Endodermal cell (in vitro differentiated cells): ENCODE data around the gene MAPK1. TPM values are rescaled to one million over a fixed set of nuclear protein-coding genes. Genes with fewer than 3 reads are reported as not detected.
"Not testable (repeated sequence)": the region's sequence is repeated elsewhere in the genome, so short reads cannot be mapped to it uniquely, and the experiment has no call there.

Experiments
- DNase-seq: peaks from one replicate; pipeline ENCODE4 v3.0.0-alpha.2; 2017
- H3K27ac ChIP-seq: 2 replicates; pipeline ENCODE4 v1.5.1; 2013; ENCODE audit warnings: mild to moderate bottlenecking, low read depth, low read length, moderate library complexity
- H3K27me3 ChIP-seq: 2 replicates; pipeline ENCODE4 v1.6.1; 2013; ENCODE audit warnings: mild to moderate bottlenecking, low read length, moderate library complexity; ENCODE audit not compliant: insufficient read depth, control insufficient read depth, poor library complexity, severe bottlenecking
- H3K36me3 ChIP-seq: 2 replicates; pipeline ENCODE4 v1.7.0; 2013; ENCODE audit warnings: mild to moderate bottlenecking, low read length, moderate library complexity; ENCODE audit not compliant: control insufficient read depth, insufficient read depth
- H3K4me1 ChIP-seq: one replicate; pipeline ENCODE4 v1.7.0; 2013; ENCODE audit warnings: low read length; ENCODE audit not compliant: control insufficient read depth, insufficient read depth
- H3K4me3 ChIP-seq: 2 replicates; pipeline ENCODE4 v1.5.1; 2013; ENCODE audit warnings: mild to moderate bottlenecking, low read length, moderate library complexity
- H3K9ac ChIP-seq: 2 replicates; pipeline ENCODE4 v1.6.1; 2013; ENCODE audit warnings: mild to moderate bottlenecking, low read length, moderate library complexity; ENCODE audit not compliant: poor library complexity, severe bottlenecking; ENCODE audit errors: extremely low read depth
- H3K9me3 ChIP-seq: 2 replicates; pipeline ENCODE4 v1.6.1; 2013; ENCODE audit warnings: mild to moderate bottlenecking, low read length, moderate library complexity; ENCODE audit not compliant: control insufficient read depth
- H3K27ac Mint-ChIP-seq: 2 replicates; pipeline ENCODE4 v1.8.0; 2020; ENCODE audit warnings: mixed read lengths
- H3K27me3 Mint-ChIP-seq: 2 replicates; pipeline ENCODE4 v1.8.0; 2021; ENCODE audit warnings: mild to moderate bottlenecking, mixed read lengths; ENCODE audit not compliant: insufficient read depth
- H3K36me3 Mint-ChIP-seq: 2 replicates; pipeline ENCODE4 v1.8.0; 2020; ENCODE audit warnings: low read depth, mixed read lengths
- H3K4me1 Mint-ChIP-seq: 2 replicates; pipeline ENCODE4 v1.8.0; 2020; ENCODE audit warnings: mixed read lengths
- H3K4me3 Mint-ChIP-seq: 2 replicates; pipeline ENCODE4 v1.8.0; 2020; ENCODE audit warnings: mild to moderate bottlenecking, moderate library complexity, mixed read lengths
- H3K9me3 Mint-ChIP-seq: 2 replicates; pipeline ENCODE4 v1.8.0; 2020; ENCODE audit warnings: mild to moderate bottlenecking, mixed read lengths
- WGBS, 2 experiments: methylation state at CpG; one replicate each; pipeline versions ENCODE4 v1.1.5 to v1.1.7; 2013; ENCODE audit warnings: missing lambda C conversion rate in 2 of 2, mixed read lengths in 1 of 2; ENCODE audit not compliant: insufficient coverage in 1 of 2, insufficient read length in 1 of 2; 5-methylcytosine and 5-hydroxymethylcytosine counted together
- total RNA-seq, 2 donors: library from RNA; stranded (reverse); fragmentation: NEBNext Ultra II Directional in 1 of 2; extraction: Animal tissue kit (Norgen Biotek cat#: 25700) in 1 of 2; gene quantifications; 2 replicates in 1 of 2; 3 replicates in 1 of 2; pipeline ENCODE4 v1.2.1, GENCODE V29; 2021
- TF ChIP-seq, protein P1 (sequence below): fragments of 200-600 bp; sonication (generic); conservative IDR thresholded peaks from 2 replicates; pipeline ENCODE4 v1.5.0; 2021; ENCODE audit warnings: antibody characterized with exemption, mild to moderate bottlenecking

The MAPK1 gene
- total RNA-seq, 2 donors from 2014 or later: 76.8 to 78.6 TPM

DNA sequence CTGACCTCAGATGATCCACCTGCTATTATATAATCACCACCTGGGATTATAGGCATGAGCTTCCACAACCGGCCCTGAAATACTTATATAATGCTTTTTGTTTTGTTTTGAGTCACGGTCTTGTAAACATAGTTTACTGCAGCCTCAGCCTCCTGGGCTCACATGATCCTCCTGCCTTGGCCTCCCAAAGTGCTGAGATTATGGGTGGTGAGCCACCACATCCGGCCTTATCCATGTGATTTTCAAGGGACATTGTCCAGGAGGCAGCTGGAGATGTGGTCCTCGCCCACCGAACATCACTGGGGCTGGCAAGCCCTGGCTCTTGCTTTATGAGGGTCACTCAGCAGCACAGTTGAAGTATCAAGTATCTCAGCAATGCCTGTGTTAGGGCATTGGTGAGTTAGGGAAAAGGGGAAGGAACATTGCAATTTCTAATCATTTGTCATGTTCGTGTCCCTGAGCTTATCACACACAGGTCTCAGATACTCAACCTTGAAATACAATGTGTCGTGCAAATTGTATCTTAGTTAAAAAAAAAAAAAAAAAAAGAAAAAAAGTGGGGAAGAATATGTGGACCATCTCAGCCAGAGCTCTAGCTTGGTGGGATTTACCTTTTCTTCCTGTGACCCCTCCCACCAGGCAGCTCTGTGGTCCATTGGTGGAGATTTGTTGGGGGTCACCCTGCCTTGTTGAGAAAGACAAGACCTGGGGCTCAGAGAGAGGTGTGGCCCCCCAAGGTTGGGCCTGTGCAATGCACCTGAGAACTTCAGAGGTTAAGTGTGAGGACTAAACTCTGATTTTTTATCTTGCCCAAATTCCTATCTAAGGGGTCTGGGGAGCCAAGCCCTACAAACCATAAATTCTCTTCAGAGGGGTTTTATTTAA lies 40.4 kb upstream of the MAPK1 start:
- H3K4me3 ChIP-seq: no peak overlapping the region
- H3K9me3 ChIP-seq: no peaks in the 10 kb centered on the region
- no peaks in the 10 kb centered on the region for H3K9me3 Mint-ChIP-seq
- no peak overlapping the region for H3K4me3 Mint-ChIP-seq
- TF ChIP-seq, protein P1, sequence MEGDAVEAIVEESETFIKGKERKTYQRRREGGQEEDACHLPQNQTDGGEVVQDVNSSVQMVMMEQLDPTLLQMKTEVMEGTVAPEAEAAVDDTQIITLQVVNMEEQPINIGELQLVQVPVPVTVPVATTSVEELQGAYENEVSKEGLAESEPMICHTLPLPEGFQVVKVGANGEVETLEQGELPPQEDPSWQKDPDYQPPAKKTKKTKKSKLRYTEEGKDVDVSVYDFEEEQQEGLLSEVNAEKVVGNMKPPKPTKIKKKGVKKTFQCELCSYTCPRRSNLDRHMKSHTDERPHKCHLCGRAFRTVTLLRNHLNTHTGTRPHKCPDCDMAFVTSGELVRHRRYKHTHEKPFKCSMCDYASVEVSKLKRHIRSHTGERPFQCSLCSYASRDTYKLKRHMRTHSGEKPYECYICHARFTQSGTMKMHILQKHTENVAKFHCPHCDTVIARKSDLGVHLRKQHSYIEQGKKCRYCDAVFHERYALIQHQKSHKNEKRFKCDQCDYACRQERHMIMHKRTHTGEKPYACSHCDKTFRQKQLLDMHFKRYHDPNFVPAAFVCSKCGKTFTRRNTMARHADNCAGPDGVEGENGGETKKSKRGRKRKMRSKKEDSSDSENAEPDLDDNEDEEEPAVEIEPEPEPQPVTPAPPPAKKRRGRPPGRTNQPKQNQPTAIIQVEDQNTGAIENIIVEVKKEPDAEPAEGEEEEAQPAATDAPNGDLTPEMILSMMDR: no peak
- H3K27ac ChIP-seq: no peak overlapping the region
- H3K27me3 Mint-ChIP-seq: peaks cover 7% of the 10 kb centered on the region
- no peaks in the 10 kb centered on the region for H3K36me3 Mint-ChIP-seq
- H3K4me1 Mint-ChIP-seq: peaks cover 4% of the 10 kb centered on the region
- no peaks in the 10 kb centered on the region for H3K27me3 ChIP-seq
- no peaks in the 10 kb centered on the region for H3K36me3 ChIP-seq
- no peak overlapping the region for H3K9ac ChIP-seq
- no peak overlapping the region for H3K27ac Mint-ChIP-seq
- H3K4me1 ChIP-seq: no peaks in the 10 kb centered on the region
- WGBS, 2 experiments: 87 to 94% methylated on average over 2 to 7 of the region's 7 CpGs
- DNase-seq: no peak

GRCh38 chr22:21905234-21905633 lies 37.8 kb upstream of the MAPK1 start:
- not testable (repeated sequence) for H3K27me3 ChIP-seq, H3K36me3 Mint-ChIP-seq, H3K4me1 Mint-ChIP-seq, H3K4me1 ChIP-seq, H3K27ac ChIP-seq, H3K9me3 ChIP-seq, H3K27ac Mint-ChIP-seq, H3K4me3 ChIP-seq, H3K4me3 Mint-ChIP-seq, H3K36me3 ChIP-seq, H3K9me3 Mint-ChIP-seq, DNase-seq, H3K9ac ChIP-seq
- H3K27me3 Mint-ChIP-seq: peaks cover 12% of the 10 kb centered on the region
- 90 to 94% methylated on average over 5 to 11 of the region's 11 CpGs for WGBS, 2 experiments

DNA sequence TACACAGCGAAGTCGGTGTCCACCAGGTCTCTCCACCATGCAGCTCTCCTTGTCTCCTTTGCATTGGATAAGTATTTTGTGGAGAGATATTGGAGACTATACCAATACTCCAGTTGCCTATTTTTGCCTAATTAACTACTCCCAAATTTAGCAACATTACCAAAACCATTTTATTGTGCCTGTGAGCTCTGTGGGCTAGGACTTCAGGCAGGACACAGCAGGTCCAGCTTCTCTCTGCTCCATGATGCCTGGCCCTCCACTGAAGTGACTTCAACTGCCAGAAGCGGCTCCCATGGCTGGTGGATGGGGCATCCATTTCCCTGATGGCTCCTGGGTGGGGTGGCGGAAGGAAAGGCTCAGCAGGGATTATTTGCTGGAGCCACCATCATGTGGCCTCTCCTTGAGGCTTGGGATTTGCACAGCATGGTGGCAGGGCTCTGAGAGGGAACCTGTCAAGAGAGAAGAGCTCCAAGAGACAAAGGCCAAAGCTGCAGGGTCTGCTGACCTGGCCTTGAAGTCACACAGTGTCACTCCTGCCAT lies 36.9 kb upstream of the MAPK1 start:
- no peaks in the 10 kb centered on the region for H3K9me3 Mint-ChIP-seq
- no peak overlapping the region for H3K27ac ChIP-seq
- H3K9me3 ChIP-seq: no peaks in the 10 kb centered on the region
- H3K27ac Mint-ChIP-seq: no peak overlapping the region
- no peak overlapping the region for H3K4me3 Mint-ChIP-seq
- H3K36me3 ChIP-seq: no peaks in the 10 kb centered on the region
- WGBS, 2 experiments: 99 to 100% methylated on average over 1 to 4 of the region's 4 CpGs
- H3K27me3 ChIP-seq: no peaks in the 10 kb centered on the region
- peaks cover 4% of the 10 kb centered on the region for H3K4me1 Mint-ChIP-seq
- TF ChIP-seq, protein P1: no peak
- H3K36me3 Mint-ChIP-seq: no peaks in the 10 kb centered on the region
- no peaks in the 10 kb centered on the region for H3K4me1 ChIP-seq
- H3K4me3 ChIP-seq: no peak overlapping the region
- no peak overlapping the region for H3K9ac ChIP-seq
- DNase-seq: no peak
- peaks cover 6% of the 10 kb centered on the region for H3K27me3 Mint-ChIP-seq
